ENCODE results near the gene ST7.

- TF ChIP-seq E2F1 (CRISPR knock-in tag; IDR thresholded peaks at IDR 0.05), result no peak
- TF ChIP-seq ZNF396 (CRISPR knock-in tag; IDR thresholded peaks at IDR 0.05; ENCODE audit: borderline replicate concordance), result no peak
- no peak for TF ChIP-seq NR3C1 (CRISPR knock-in tag; conservative IDR thresholded peaks at IDR 0.05; ENCODE audit: low read depth)
- TF ChIP-seq CTCF (IDR thresholded peaks at IDR 0.05), result no peak
- TF ChIP-seq JUN (CRISPR knock-in tag; IDR thresholded peaks at IDR 0.05), result no peak
- no peak for TF ChIP-seq TCF7 (CRISPR knock-in tag; IDR thresholded peaks at IDR 0.05; ENCODE audit: low read depth)
- no peak for TF ChIP-seq MAX (CRISPR knock-in tag; IDR thresholded peaks at IDR 0.05)
These were observed 92.8 kb downstream of the ST7 start for GRCh38 chr7:117045927-117046710.

Measured in WTC11 (cell line).